Measurements from ENCODE around the gene SSX2IP. TPM values are rescaled to one million over a fixed set of nuclear protein-coding genes. Genes with fewer than 3 reads are reported as not detected.

The SSX2IP gene
- total RNA-seq, 2 donors from 2014 or later = 10.7 to 25.2 TPM

GRCh38 chr1:84672080-84672854 is 18.0 kb downstream of the SSX2IP start:
- no peak for TF ChIP-seq POLR2A (IDR thresholded peaks at IDR 0.05)
- no peak for TF ChIP-seq CTCF (IDR thresholded peaks at IDR 0.05)
- no peak for TF ChIP-seq POLR2AphosphoS5 (IDR thresholded peaks at IDR 0.05)
- H3K27me3 ChIP-seq (replicated peaks; ENCODE audit: insufficient read depth) = no peaks in the 10 kb centered on the region
- H3K36me3 ChIP-seq = no peaks in the 10 kb centered on the region
- 75% methylated on average over 3 of the region's 3 CpGs for WGBS
- no peak overlapping the region for H3K4me3 ChIP-seq
- H3K4me1 ChIP-seq (replicated peaks) = no peaks in the 10 kb centered on the region
- no peak for DNase-seq (ENCODE audit: low spot score)
- H3K9me3 ChIP-seq = no peaks in the 10 kb centered on the region
- intact Hi-C loops (cut with DNase I) = no loop called here
- no peak overlapping the region for H3K27ac ChIP-seq

GRCh38 chr1:84669831-84670230 is 20.4 kb downstream of the SSX2IP start:
- no peak overlapping the region for H3K4me3 ChIP-seq
- no peaks in the 10 kb centered on the region for H3K27me3 ChIP-seq (replicated peaks; ENCODE audit: insufficient read depth)
- no peaks in the 10 kb centered on the region for H3K4me1 ChIP-seq (replicated peaks)
- intact Hi-C loops (cut with DNase I) = loop anchor here (2.0 kb wide), 1 partner anchor 81 kb away; no protein-coding TSS in a partner anchor
- no peaks in the 10 kb centered on the region for H3K36me3 ChIP-seq
- no peak overlapping the region for H3K27ac ChIP-seq
- H3K9me3 ChIP-seq = no peaks in the 10 kb centered on the region
- 97% methylated on average over 2 of the region's 2 CpGs for WGBS
- DNase-seq (ENCODE audit: low spot score) = no peak
- TF ChIP-seq POLR2A (IDR thresholded peaks at IDR 0.05) = no peak
- TF ChIP-seq POLR2AphosphoS5 (IDR thresholded peaks at IDR 0.05) = no peak
- no peak for TF ChIP-seq CTCF (IDR thresholded peaks at IDR 0.05)

- no peak overlapping the region for H3K27ac ChIP-seq
- H3K9me3 ChIP-seq = no peaks in the 10 kb centered on the region
- DNase-seq (ENCODE audit: low spot score) = no peak
- no peaks in the 10 kb centered on the region for H3K27me3 ChIP-seq (replicated peaks; ENCODE audit: insufficient read depth)
- H3K4me3 ChIP-seq = no peak overlapping the region
- WGBS = 95% methylated on average over 1 of the region's 1 CpG
- intact Hi-C loops (cut with DNase I) = no loop called here
- H3K36me3 ChIP-seq = no peaks in the 10 kb centered on the region
- no peak for TF ChIP-seq POLR2AphosphoS5 (IDR thresholded peaks at IDR 0.05)
- TF ChIP-seq CTCF (IDR thresholded peaks at IDR 0.05) = no peak
- H3K4me1 ChIP-seq (replicated peaks) = no peaks in the 10 kb centered on the region
Measured at GRCh38 chr1:84668185-84668584, 22.1 kb downstream of the SSX2IP start.

DNA sequence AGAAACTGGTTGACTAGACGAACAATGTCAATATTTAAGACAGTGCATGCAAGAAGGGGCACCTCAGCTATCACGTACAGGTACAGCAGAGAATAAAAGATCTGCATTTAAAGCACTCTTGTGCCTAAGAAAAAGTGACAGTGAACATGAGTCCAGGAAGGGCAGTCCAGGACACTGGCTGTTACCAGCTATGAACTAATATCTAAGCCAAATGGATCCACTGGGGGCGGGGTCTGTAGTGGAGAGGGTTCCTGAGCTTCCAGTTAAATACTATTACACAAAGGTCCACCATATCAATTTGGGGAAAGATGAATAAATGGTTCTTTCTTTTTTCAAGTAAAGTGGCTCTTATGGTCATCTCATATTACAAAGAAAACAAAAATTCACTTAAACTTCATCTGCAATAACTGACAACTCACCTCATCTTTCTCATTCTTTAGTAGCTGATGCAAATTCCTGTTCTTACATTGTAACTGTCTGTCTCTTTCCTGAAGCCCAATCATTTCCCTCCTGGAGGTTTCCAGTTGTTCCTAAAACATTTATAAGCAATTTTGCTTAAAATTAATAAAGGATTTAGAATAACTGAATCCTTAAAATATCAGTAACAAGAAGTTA is 24.5 kb downstream of the SSX2IP start:
- intact Hi-C loops (cut with DNase I) = no loop called here
- Histone ChIP-seq H3K4me3 (no peak overlapping the region), H3K27ac (no peak overlapping the region), H3K27me3 (replicated peaks; ENCODE audit: insufficient read depth) (no peaks in the 10 kb centered on the region), H3K36me3 (no peaks in the 10 kb centered on the region), H3K4me1 (replicated peaks) (no peaks in the 10 kb centered on the region), H3K9me3 (no peaks in the 10 kb centered on the region)
- no peak for DNase-seq (ENCODE audit: low spot score)
- TF ChIP-seq POLR2AphosphoS5 (IDR thresholded peaks at IDR 0.05) = no peak
- no peak for TF ChIP-seq CTCF (IDR thresholded peaks at IDR 0.05)
- TF ChIP-seq POLR2A (IDR thresholded peaks at IDR 0.05) = no peak
- WGBS = 86% methylated on average over 3 of the region's 3 CpGs

All from prostate gland (tissue), 2 donors.